ENCODE data around the gene TRPM6.

TRPM6 gene

GRCh38 chr9:74711341-74711740 is 176.4 kb downstream of the TRPM6 start:
- Histone ChIP-seq H3K27me3 (ENCODE audit: low read depth, low read length) (0 out of 2 replicates have a peak, but pooled peaks cover 4% of the 10 kb centered on the region), H3K9ac (ENCODE audit: low read length) (no peak overlapping the region)
- TF ChIP-seq EZH2phosphoT487 (IDR thresholded peaks at IDR 0.05; ENCODE audit: low read depth): no peak
- TF ChIP-seq, protein P1, sequence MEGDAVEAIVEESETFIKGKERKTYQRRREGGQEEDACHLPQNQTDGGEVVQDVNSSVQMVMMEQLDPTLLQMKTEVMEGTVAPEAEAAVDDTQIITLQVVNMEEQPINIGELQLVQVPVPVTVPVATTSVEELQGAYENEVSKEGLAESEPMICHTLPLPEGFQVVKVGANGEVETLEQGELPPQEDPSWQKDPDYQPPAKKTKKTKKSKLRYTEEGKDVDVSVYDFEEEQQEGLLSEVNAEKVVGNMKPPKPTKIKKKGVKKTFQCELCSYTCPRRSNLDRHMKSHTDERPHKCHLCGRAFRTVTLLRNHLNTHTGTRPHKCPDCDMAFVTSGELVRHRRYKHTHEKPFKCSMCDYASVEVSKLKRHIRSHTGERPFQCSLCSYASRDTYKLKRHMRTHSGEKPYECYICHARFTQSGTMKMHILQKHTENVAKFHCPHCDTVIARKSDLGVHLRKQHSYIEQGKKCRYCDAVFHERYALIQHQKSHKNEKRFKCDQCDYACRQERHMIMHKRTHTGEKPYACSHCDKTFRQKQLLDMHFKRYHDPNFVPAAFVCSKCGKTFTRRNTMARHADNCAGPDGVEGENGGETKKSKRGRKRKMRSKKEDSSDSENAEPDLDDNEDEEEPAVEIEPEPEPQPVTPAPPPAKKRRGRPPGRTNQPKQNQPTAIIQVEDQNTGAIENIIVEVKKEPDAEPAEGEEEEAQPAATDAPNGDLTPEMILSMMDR (IDR thresholded peaks at IDR 0.05; ENCODE audit: low read depth, low read length): no peak

DNA sequence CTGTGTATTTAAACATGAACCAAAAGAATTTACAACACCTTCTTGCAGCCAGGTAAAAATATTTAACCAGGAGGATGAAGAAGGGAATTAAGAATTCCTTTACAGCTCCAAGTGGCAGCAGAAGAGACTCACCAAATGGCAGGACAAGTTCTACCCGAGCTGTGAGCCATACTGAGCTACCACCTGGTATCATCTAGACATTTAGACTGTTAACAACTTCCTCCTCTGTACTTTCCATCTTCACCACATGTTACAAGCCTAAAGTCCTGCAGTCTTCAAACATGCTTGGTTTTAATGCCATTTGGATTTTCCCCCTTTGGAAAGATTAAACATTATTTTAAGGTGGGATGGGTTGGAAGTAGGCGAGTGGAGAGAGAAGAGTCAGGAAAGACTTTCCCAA is 190.2 kb downstream of the TRPM6 start:
- Histone ChIP-seq H3K9ac (ENCODE audit: low read length) (no peak overlapping the region), H3K4me2 (ENCODE audit: low read length) (peak overlapping the region; percentile 58), H3K9me3 (ENCODE audit: insufficient read depth, low read length) (no peaks in the 10 kb centered on the region), H3K79me2 (ENCODE audit: low read length) (no peaks in the 10 kb centered on the region), H3K36me3 (replicated peaks; ENCODE audit: low read depth, low read length) (no peaks in the 10 kb centered on the region), H3K27ac (ENCODE audit: low read length) (no peak overlapping the region; the same call in 1 of the 2 replicates), H3K4me1 (ENCODE audit: low read length) (peaks cover 42% of the 10 kb centered on the region), H4K20me1 (ENCODE audit: insufficient read depth, low read length) (no peaks in the 10 kb centered on the region), H3K27me3 (ENCODE audit: low read depth, low read length) (no peaks in the 10 kb centered on the region), H3K4me3 (ENCODE audit: low read length) (peak overlapping the region; percentile 21), H2AFZ (ENCODE audit: low read depth, low read length) (peak overlapping the region; percentile 70)
- TF ChIP-seq, protein P1 (IDR thresholded peaks at IDR 0.05; ENCODE audit: low read depth, low read length): no peak
- no peak for TF ChIP-seq EZH2phosphoT487 (IDR thresholded peaks at IDR 0.05; ENCODE audit: low read depth)

More at GRCh38 chr9:74711341-74711740, 176.4 kb downstream of the TRPM6 start:
- Histone ChIP-seq H3K36me3 (replicated peaks; ENCODE audit: low read depth, low read length) (no peaks in the 10 kb centered on the region), H3K79me2 (ENCODE audit: low read length) (no peaks in the 10 kb centered on the region), H3K27ac (ENCODE audit: low read length) (no peak overlapping the region), H3K4me1 (ENCODE audit: low read length) (no peaks in the 10 kb centered on the region), H3K9me3 (ENCODE audit: insufficient read depth, low read length) (no peaks in the 10 kb centered on the region), H4K20me1 (ENCODE audit: insufficient read depth, low read length) (no peaks in the 10 kb centered on the region), H3K4me3 (ENCODE audit: low read length) (no peak overlapping the region), H2AFZ (ENCODE audit: low read depth, low read length) (no peak overlapping the region), H3K4me2 (ENCODE audit: low read length) (no peak overlapping the region)

GRCh38 chr9:74696520-74696919 is 191.2 kb downstream of the TRPM6 start:
- Histone ChIP-seq H3K27ac (ENCODE audit: low read length) (no peak overlapping the region), H3K4me2 (ENCODE audit: low read length) (no peak overlapping the region), H3K9ac (ENCODE audit: low read length) (no peak overlapping the region), H3K4me3 (ENCODE audit: low read length) (no peak overlapping the region), H3K36me3 (replicated peaks; ENCODE audit: low read depth, low read length) (no peaks in the 10 kb centered on the region), H2AFZ (ENCODE audit: low read depth, low read length) (no peak overlapping the region), H3K79me2 (ENCODE audit: low read length) (no peaks in the 10 kb centered on the region), H3K9me3 (ENCODE audit: insufficient read depth, low read length) (no peaks in the 10 kb centered on the region), H3K27me3 (ENCODE audit: low read depth, low read length) (no peaks in the 10 kb centered on the region), H4K20me1 (ENCODE audit: insufficient read depth, low read length) (no peaks in the 10 kb centered on the region), H3K4me1 (ENCODE audit: low read length) (peaks cover 42% of the 10 kb centered on the region)
- TF ChIP-seq, protein P1 (IDR thresholded peaks at IDR 0.05; ENCODE audit: low read depth, low read length): no peak
- no peak for TF ChIP-seq EZH2phosphoT487 (IDR thresholded peaks at IDR 0.05; ENCODE audit: low read depth)

DNA sequence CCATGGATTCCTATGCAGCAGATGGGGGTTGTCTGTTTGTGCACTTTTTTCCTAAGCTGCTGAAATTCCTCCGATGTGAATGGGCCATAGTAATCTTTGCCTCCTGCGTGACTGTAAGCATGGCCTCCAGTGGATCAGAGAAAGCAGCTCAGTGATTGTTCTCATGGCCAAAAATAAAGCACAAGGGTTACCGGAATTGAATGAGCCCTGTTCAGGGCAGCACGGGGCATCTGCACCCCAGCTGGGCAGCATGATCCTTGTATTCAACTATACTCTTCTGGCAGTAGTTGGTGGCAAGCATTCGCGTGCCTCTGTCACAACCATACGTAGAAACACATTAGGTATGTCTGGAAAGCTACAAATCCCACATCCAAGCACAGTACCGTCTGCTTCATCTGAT is 196.7 kb downstream of the TRPM6 start:
- Histone ChIP-seq H3K36me3 (replicated peaks; ENCODE audit: low read depth, low read length) (no peaks in the 10 kb centered on the region), H4K20me1 (ENCODE audit: insufficient read depth, low read length) (no peaks in the 10 kb centered on the region), H2AFZ (ENCODE audit: low read depth, low read length) (no peak overlapping the region), H3K4me1 (ENCODE audit: low read length) (peaks cover 13% of the 10 kb centered on the region), H3K9ac (ENCODE audit: low read length) (no peak overlapping the region), H3K9me3 (ENCODE audit: insufficient read depth, low read length) (no peaks in the 10 kb centered on the region), H3K27me3 (ENCODE audit: low read depth, low read length) (no peaks in the 10 kb centered on the region), H3K4me2 (ENCODE audit: low read length) (no peak overlapping the region), H3K79me2 (ENCODE audit: low read length) (no peaks in the 10 kb centered on the region), H3K4me3 (ENCODE audit: low read length) (no peak overlapping the region), H3K27ac (ENCODE audit: low read length) (no peak overlapping the region)
- TF ChIP-seq EZH2phosphoT487 (IDR thresholded peaks at IDR 0.05; ENCODE audit: low read depth): no peak
- TF ChIP-seq, protein P1 (IDR thresholded peaks at IDR 0.05; ENCODE audit: low read depth, low read length): no peak

All from OCI-LY3 (cell line).